GM19463 (cell line): ENCODE measurements around the gene XYLT1.

ENCODE experiments used
- ATAC-seq: cut with Tn5 transposase; IDR thresholded peaks from one replicate; pipeline ENCODE4 v1.9.1; 2021; ENCODE audit warnings: mild to moderate bottlenecking, moderate library complexity; ENCODE audit not compliant: unreplicated experiment

The XYLT1 gene

DNA sequence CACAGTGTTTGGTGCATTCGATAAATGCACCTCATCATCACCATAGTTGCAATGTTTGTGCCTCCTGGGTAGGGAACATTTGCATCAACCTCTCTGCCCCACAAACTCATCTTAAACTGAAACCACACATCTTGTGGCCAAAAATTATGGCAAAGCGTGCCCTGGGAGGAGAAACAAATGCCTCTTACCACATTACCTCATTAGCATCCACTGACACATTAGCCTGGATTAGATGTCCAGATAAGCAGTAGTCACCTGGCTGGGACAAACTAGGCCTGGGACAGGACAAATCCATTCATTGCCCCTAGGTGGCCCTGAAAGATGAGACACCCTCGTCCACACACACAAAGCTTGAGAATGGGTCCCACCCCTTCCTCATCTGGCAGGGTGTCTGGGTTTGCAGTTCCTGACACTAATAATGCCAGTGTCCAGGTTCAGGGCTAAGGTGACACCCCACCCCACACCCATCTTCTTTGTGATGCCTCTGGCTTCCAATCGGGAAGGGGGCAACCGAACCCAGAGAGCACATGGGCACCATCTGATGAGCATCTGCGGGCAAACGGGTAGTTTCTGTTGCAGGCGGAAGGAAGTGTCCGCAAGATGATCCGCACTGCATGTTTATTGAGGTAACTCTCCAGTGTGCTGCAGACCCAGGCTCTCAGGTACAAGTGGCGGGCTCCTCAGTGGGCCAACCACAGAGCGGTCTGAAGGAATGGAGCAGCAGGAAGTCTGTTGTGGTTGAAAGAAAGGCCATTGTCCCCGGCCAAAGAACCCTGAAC is 8.6 kb downstream of the XYLT1 start:
- no peak for ATAC-seq

DNA sequence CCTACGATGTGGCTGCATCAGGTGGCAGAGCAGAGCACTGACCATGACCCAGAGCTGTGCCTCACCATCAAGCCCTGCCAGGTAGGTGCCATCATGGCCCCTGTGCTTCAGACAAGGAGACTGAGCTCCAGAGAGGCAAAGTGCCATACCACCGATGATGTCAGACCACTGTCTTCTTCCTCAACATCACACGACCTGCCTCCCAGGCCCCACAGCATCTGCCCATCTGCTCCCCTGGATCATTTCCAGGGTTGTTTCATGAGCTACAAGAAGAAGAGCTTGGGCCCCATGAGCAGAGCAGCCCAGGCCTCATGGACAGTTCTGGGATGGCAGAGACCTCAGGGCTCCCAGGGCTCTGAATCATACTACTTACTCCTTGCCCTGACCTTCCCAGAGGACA is 9.9 kb downstream of the XYLT1 start:
- no peak for ATAC-seq

DNA sequence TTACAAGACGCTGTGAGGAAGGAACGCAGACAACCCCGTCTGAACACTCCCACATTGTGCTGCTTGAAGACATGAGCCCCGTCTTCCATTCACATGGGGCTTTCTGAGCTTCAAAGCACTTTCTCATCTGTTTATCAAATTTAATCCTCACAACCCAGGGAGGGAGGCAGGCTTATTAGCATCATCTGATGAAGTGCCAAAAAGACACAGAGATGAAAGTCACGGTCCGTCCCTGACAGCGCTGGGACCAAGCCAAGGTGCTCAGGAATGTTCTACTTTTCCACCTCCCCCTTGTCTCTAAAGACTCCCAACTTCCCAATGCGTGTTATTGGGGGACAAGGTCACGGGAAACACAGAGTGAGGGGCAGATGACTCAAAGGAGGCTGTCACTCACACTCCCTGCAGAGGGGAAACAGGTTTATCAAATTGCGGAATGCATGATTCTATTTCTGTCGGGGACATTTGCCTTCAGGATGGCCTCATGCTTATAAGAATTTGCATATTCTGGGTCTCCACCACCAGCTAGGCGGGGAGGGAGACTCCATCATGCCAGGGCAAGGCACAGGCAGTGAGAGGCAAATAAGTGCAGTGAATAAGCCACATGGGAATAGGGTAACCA is 10.7 kb downstream of the XYLT1 start:
- no peak for ATAC-seq

- ATAC-seq, result no peak
These were observed 12.8 kb downstream of the XYLT1 start for GRCh38 chr16:17457997-17458396.

DNA sequence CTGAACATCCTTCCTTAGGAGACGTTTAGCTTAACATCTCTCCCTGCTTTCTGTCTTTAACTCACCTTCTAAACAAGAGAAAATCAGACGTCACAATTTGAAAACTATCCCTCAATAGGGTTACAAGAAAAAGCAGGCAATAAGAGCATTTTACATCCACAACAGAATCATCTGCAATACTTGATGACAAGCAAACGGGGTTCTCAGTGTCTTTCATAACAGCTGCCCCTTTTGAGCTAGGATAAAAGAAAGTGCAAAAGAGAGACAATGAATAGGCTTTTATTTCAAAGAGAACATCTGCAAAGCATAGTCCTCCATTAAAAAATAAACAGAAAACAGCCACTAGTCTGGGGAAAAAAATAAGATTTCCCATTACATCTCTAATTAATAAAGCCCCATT is 13.2 kb downstream of the XYLT1 start:
- ATAC-seq, result no peak

DNA sequence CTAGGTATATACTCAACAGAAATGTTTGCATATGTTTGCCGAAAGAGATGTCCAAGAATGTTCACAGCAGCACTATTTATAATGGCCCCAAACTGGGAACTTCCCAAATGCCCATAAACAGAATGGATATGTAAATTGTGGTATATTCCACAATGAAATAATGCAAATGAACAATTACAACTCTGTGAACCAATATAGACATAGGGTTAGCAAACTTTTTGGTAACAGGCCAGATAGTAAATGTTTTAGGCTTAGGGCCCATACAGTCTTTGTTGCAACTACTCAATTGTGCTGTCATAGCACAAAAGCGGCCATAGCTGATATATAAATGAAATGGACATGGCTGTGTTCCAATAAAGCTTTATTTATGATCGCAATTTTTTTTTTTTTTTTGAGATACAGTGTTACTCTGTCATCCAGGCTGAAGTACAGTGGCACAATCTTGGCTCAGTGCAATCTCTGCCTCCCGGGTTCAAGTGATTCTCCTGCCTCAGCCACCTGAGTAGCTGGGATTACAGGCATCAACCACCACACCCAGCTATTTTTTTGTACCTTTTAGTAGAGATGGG is 16.5 kb downstream of the XYLT1 start:
- ATAC-seq, result no peak

DNA sequence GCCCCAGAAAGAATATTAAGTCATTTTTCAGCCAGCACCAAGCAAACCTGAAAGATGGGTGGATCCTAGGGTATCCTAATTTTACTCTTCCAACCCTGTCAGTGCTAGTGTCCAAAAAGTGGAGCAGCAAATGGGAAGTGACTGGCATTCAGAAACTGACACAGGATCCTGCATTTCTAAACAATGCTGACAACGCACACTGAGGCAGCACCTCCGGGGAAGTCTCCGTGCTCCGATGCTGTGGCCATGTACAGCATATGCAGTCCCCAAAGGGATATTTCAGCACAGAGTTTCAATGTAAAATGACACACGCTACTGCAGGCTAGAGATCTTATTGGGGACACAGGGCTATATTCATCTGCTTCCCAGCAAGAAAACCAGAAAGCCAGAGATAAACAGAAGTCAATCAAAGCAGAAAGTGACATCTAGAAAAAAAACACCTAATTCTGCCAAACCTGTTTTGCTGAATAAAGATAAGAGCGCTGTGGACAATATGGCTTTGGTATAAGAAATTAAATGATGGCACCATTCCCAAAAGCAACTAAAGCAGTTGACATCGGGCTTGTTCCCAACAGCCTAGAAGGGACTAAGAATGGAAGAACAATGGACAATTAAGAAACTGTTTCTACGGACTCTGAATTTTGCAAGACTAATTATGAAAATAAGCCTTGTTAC is 17.3 kb downstream of the XYLT1 start:
- ATAC-seq, result no peak

- no peak for ATAC-seq
These were observed 17.8 kb downstream of the XYLT1 start for GRCh38 chr16:17452922-17453321.

- ATAC-seq, result no peak
These were observed 18.9 kb downstream of the XYLT1 start for GRCh38 chr16:17451843-17452242.

GRCh38 chr16:17450291-17450690 is 20.5 kb downstream of the XYLT1 start:
- no peak for ATAC-seq

DNA sequence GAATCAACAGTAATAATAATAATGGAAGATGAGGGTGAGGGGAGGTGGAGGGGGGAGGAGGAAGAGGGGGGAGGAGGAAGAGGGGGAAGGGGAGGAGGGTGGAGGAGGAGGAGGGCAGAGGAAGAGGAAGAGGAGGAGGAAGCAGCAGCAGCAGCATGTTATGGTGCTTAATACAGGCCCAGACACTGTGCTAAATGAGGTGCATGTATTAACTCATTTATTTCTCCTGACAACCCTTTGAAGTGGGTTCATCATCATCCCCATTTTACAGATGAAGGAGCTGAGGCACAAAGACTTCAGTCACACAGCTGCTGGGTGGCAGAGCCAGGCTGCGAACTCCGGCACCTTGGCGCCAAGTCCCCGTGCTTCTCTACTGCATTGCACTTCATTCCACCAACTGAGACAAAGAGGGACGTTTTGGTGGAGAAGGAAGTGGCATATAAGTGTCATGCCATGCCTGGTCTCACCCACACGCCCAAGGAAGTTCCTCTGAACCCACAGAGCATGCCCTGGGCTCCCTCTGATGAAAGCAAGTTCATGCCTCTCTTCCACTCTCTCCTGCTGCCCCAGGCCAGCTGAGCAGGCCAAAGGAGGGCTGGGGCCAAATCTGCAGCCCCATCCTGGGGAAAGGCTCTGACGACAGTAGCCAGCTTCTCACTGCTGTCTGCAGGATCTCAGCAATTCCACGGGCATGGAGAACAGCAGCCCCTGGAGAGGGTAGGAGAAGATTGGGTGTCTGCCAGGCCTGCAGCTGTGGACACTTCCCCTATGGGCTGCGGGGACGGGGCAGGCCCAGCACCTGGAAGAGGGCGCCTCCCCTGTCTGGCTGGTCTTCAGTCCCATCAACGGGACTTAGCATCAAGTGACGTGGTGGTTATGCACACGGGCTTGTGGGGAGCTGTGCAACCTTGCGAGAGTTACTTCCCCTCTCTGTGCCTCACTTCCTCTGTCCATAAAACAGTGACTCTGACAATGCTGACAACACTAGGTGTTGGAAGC is 21.8 kb downstream of the XYLT1 start:
- no peak for ATAC-seq

GRCh38 chr16:17447101-17447569 is 23.6 kb downstream of the XYLT1 start:
- ATAC-seq, result no peak

DNA sequence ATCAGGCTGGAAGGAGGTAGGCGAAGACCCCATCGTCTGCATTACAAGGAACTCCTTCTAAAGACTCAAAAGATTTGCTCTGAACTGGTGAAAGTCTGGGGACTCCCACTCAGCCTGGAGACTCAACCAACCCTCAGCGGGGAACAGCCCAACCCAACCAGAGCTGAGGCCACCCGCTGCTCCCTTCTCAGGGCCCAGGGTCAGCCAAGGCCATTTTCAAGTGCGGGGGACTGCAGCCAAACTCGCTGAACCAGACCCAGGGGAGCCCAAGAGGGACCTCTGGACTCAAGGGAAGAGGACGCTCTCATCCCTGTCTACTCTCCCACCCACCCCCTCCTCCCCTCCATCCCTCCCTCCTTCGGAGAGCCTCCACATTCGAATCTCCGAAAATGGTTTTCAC is 24.1 kb downstream of the XYLT1 start:
- ATAC-seq, result no peak

DNA sequence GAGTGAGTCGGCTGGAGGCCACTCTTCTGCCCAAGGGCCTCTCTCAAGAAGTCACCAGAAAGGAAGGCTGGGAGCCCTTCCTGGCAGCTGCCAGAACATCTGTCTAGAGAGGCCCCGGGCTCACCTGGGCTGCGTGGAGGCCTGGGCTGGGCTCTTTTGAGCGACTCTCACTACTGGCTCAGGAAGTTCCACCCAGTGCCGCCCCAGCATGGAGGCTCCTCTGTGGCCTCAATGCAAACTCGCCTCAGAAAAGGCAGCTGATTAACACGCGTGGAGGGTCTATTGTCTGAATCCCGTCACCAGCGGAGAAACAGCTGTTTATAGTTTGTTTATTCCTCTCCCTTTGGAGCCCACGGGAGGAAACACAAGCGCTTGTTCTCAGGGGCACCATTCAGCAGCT is 25.3 kb downstream of the XYLT1 start:
- no peak for ATAC-seq

DNA sequence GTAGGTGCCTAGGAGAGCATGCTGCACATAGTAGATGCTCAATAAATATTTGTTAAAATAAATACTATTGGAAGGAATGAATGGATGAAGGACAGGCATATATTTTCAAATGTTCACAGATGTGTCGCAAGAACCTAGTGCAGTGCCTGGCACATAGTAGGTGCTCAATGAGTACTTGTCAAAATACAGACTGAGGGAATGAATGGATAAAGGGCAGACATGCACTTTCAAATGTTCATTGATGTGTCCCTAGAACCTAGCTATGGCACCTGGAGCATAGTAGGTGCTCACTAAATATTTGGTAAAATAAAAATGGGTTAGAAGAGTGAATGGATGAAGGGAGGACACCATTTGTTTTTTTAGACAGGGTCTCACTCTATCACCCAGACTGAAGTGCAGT is 26.1 kb downstream of the XYLT1 start:
- ATAC-seq, result no peak

- no peak for ATAC-seq
These were observed 30.6 kb downstream of the XYLT1 start for GRCh38 chr16:17440131-17440530.

GRCh38 chr16:17439580-17439979 is 31.2 kb downstream of the XYLT1 start:
- no peak for ATAC-seq

DNA sequence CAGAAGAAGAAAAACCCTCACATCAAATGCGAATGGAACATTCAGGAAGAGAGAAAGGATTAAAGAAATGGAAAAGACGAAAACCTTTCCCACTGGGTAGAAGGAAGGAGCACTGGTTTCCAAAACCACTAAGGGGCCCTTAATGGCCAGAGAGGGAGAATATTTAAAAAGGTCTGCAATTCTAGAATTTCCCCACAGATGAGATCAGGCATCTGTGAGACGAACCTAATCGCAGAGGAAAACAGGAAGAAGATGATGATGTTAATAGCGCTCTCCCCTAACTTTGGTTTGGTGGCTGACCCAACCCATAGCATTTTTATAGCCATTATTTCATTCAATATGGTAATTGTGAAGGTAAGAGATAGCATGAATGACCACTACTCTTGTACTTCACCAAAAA is 32.8 kb downstream of the XYLT1 start:
- no peak for ATAC-seq

DNA sequence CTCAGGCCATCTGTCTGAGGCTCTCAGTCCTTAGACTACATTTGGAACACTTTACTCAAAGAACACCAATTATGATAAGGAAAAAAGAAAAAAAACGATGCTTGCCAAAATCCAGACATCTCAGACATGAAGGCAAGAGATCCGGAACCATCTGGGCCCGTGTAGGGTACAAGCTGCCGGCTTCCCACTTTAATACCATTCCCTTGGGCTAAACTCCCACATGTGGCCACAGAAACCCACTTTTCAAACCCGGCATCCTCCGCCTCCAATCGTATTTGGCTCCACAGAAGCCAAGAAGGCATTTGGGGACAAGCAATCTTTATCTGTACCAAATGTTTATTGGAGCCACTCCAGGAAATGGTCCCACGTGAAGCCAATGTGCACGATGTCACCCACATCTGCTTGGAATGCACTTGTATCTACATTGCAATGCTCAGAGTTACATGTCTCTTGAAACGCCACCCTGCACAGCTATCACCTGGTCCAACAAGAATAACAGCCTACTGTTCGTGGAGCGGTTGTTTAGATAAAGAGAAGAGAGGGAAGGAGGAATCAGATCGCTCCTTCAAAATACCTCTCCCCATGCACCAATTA is 33.5 kb downstream of the XYLT1 start:
- ATAC-seq, result no peak

DNA sequence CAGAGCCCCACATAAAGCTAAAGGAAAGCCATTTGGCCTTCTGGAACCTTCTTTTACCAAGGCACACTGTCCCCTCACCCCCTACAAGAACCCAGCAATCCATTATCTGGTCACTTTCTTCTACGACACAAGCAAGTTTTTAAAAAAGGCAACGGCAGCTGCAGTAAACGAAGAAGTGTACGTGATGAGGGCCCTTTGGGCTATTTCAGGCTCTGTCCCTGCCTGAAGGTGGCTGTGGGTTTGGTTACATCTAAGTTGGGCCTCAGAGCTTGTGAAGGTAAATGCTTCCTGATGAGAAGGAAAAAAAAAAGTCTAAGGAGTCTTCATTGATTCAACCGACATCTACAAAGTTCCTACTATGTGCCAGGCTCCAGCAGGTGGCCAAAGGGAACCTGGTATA is 35.4 kb downstream of the XYLT1 start:
- ATAC-seq, result no peak
